Liver (tissue), 9 donors: ENCODE data around the gene MANBA. TPM values are rescaled to one million over a fixed set of nuclear protein-coding genes. Genes with fewer than 3 reads are reported as not detected.

Experiments used
- DNase-seq: peaks from one replicate; pipeline ENCODE4 v3.0.0-alpha.2; 2017; ENCODE audit warnings: low spot score
- H3K27ac ChIP-seq, 2 donors: one replicate each; pipeline ENCODE4 v1.7.0; 2013; ENCODE audit warnings: inconsistent platforms in 2 of 2, low read length in 2 of 2, control low read depth in 1 of 2, low read depth in 1 of 2, mild to moderate bottlenecking in 1 of 2
- H3K27me3 ChIP-seq, 4 donors: one replicate each; pipeline versions ENCODE4 v1.6.1 to v1.7.0; 2013; ENCODE audit warnings: low read length in 3 of 4, inconsistent platforms in 1 of 4, mild to moderate bottlenecking in 1 of 4, moderate library complexity in 1 of 4; ENCODE audit not compliant: control insufficient read depth in 4 of 4, insufficient read depth in 4 of 4
- H3K36me3 ChIP-seq, 4 donors: one replicate each; pipeline versions ENCODE4 v1.6.1 to v1.7.0; 2013; ENCODE audit warnings: low read length in 3 of 4, mild to moderate bottlenecking in 3 of 4, low read depth in 1 of 4, moderate library complexity in 1 of 4; ENCODE audit not compliant: control insufficient read depth in 4 of 4, insufficient read depth in 3 of 4
- H3K4me1 ChIP-seq, 4 donors: one replicate each; pipeline versions ENCODE4 v1.6.1 to v1.7.0; 2013; ENCODE audit warnings: low read length in 3 of 4, mild to moderate bottlenecking in 3 of 4, moderate library complexity in 1 of 4; ENCODE audit not compliant: control insufficient read depth in 4 of 4, insufficient read depth in 4 of 4
- H3K4me3 ChIP-seq, 3 donors: one replicate each; pipeline versions ENCODE4 v1.6.1 to v1.7.0; 2013; ENCODE audit warnings: low read length in 3 of 3, control low read depth in 1 of 3, low read depth in 1 of 3, mild to moderate bottlenecking in 1 of 3
- H3K9ac ChIP-seq, 2 donors: one replicate each; pipeline ENCODE4 v1.7.0; 2013; ENCODE audit warnings: low read length in 2 of 2, mild to moderate bottlenecking in 2 of 2, moderate library complexity in 2 of 2, control low read depth in 1 of 2, low read depth in 1 of 2
- H3K9me3 ChIP-seq, 4 donors: one replicate each; pipeline versions ENCODE4 v1.6.1 to v1.7.0; 2013; ENCODE audit warnings: low read length in 3 of 4; ENCODE audit not compliant: control insufficient read depth in 4 of 4
- ATF3 ChIP-seq: IDR thresholded peaks from 2 replicates; pipeline ENCODE4 v1.6.1; 2016; ENCODE audit warnings: antibody characterized with exemption
- CTCF ChIP-seq: fragments of 150-350 bp; IDR thresholded peaks from 2 replicates; pipeline ENCODE4 v1.5.1; 2017; ENCODE audit warnings: improper control_type of control experiment, low read depth, low read length; ENCODE audit not compliant: missing input control
- EGR1 ChIP-seq, 2 donors: IDR thresholded peaks; 2 replicates each; pipeline ENCODE4 v1.6.1; 2016 to 2018; ENCODE audit warnings: antibody characterized with exemption in 2 of 2, low read depth in 2 of 2
- FOXA1 ChIP-seq: IDR thresholded peaks from 2 replicates; pipeline ENCODE4 v1.6.1; 2016; ENCODE audit warnings: antibody characterized with exemption
- FOXA2 ChIP-seq: IDR thresholded peaks from 2 replicates; pipeline ENCODE4 v1.6.1; 2016; ENCODE audit warnings: antibody characterized with exemption
- GABPA ChIP-seq, 2 donors: IDR thresholded peaks in 1 of 2; conservative IDR thresholded peaks in 1 of 2; 2 replicates each; pipeline ENCODE4 v1.6.1; 2016; ENCODE audit warnings: antibody characterized with exemption in 2 of 2, mild to moderate bottlenecking in 1 of 2, moderate library complexity in 1 of 2
- HNF4A ChIP-seq, 2 donors: conservative IDR thresholded peaks; 2 replicates each; pipeline ENCODE4 v1.6.1; 2016; ENCODE audit warnings: antibody characterized with exemption in 2 of 2, mild to moderate bottlenecking in 2 of 2
- HNF4G ChIP-seq: IDR thresholded peaks from 2 replicates; pipeline ENCODE4 v1.6.1; 2016; ENCODE audit warnings: antibody characterized with exemption
- JUND ChIP-seq, 2 donors: IDR thresholded peaks; 2 replicates each; pipeline ENCODE4 v1.6.1; 2016; ENCODE audit warnings: antibody characterized with exemption in 2 of 2
- MAX ChIP-seq: IDR thresholded peaks from 2 replicates; pipeline ENCODE4 v1.6.1; 2016; ENCODE audit warnings: antibody characterized with exemption
- NR2F2 ChIP-seq: IDR thresholded peaks from 2 replicates; pipeline ENCODE4 v1.6.1; 2016; ENCODE audit warnings: antibody characterized with exemption
- RAD21 ChIP-seq, 2 donors: IDR thresholded peaks; 2 replicates each; pipeline ENCODE4 v1.6.1; 2016; ENCODE audit warnings: antibody characterized with exemption in 2 of 2, mild to moderate bottlenecking in 2 of 2
- REST ChIP-seq: IDR thresholded peaks from 2 replicates; pipeline ENCODE4 v1.6.1; 2016; ENCODE audit warnings: antibody characterized with exemption, mild to moderate bottlenecking
- RXRA ChIP-seq, 2 donors: IDR thresholded peaks; 2 replicates each; pipeline ENCODE4 v1.6.1; 2017 to 2018; ENCODE audit warnings: antibody characterized with exemption in 2 of 2, mild to moderate bottlenecking in 1 of 2
- SP1 ChIP-seq: IDR thresholded peaks from 2 replicates; pipeline ENCODE4 v1.6.1; 2018; ENCODE audit warnings: antibody characterized with exemption, mild to moderate bottlenecking
- TAF1 ChIP-seq: conservative IDR thresholded peaks from 2 replicates; pipeline ENCODE4 v1.6.1; 2016; ENCODE audit warnings: antibody characterized with exemption, mild to moderate bottlenecking
- YY1 ChIP-seq: IDR thresholded peaks from 2 replicates; pipeline ENCODE4 v1.6.1; 2016; ENCODE audit warnings: antibody characterized with exemption, mild to moderate bottlenecking
- ZBTB33 ChIP-seq: IDR thresholded peaks from 2 replicates; pipeline ENCODE4 v1.6.1; 2016; ENCODE audit warnings: antibody characterized with exemption
- polyA plus RNA-seq, 2 donors: library from polyadenylated mRNA; stranded (reverse) in 1 of 2; unstranded in 1 of 2; fragments of 200-250 nt in 1 of 2; fragments of >200 nt in 1 of 2; fragmentation: Nextera tagmentation in 1 of 2; extraction: Ambion mirVana in 1 of 2; gene quantifications; one replicate each; pipeline versions ENCODE4 v1.2.1 to v1.2.3, GENCODE V29; 2013 to 2015
- total RNA-seq, 2 donors: library from RNA; depleted of rRNA; stranded (reverse); fragments of >200 nt; gene quantifications; one replicate each; pipeline ENCODE4 v1.2.3, GENCODE V29; 2014
- donor health status: healthy.
- donor health status: healthy.
- donor health status: healthy.
- donor health status: healthy.
- donor health status: healthy.

MANBA gene
- total and polyA plus RNA-seq, 4 donors = 7.1 to 24.2 (median 15.5) TPM

GRCh38 chr4:102726068-102726467 is 34.7 kb downstream of the MANBA start:
- H3K36me3 ChIP-seq = no peaks in the 10 kb centered on the region
- no peaks in the 10 kb centered on the region for H3K27me3 ChIP-seq
- no peak for DNase-seq
- H3K9me3 ChIP-seq = no peaks in the 10 kb centered on the region
- no peak for TF ChIP-seq SP1
- TF ChIP-seq RXRA (IDR thresholded peaks at IDR 0.05) = no peak
- no peak for TF ChIP-seq NR2F2
- TF ChIP-seq ATF3 = no peak
- no peak for TF ChIP-seq EGR1 (IDR thresholded peaks at IDR 0.05; ENCODE audit: low read depth in 2 of 2)
- no peak for TF ChIP-seq MAX
- no peak for TF ChIP-seq CTCF
- no peak for TF ChIP-seq TAF1
- no peak for TF ChIP-seq ZBTB33
- no peak for TF ChIP-seq JUND (IDR thresholded peaks at IDR 0.05)
- no peak for TF ChIP-seq GABPA (IDR thresholded peaks at IDR 0.05 in 1 of 2, conservative IDR thresholded peaks at IDR 0.05 in 1 of 2)
- no peak for TF ChIP-seq YY1
- TF ChIP-seq RAD21 (IDR thresholded peaks at IDR 0.05) = no peak
- no peak for TF ChIP-seq FOXA2
- no peak for TF ChIP-seq HNF4A (conservative IDR thresholded peaks at IDR 0.05)
- TF ChIP-seq FOXA1 = no peak
- no peak for TF ChIP-seq REST
- TF ChIP-seq HNF4G = no peak
- no peak overlapping the region for H3K4me3 ChIP-seq
- peaks cover 0 to 11% (median 3%) of the 10 kb centered on the region in 4 donors for H3K4me1 ChIP-seq
- H3K9ac ChIP-seq = no peak overlapping the region
- H3K27ac ChIP-seq = no peak overlapping the region
